GM23338 (cell line): ENCODE data around the gene BLOC1S1.

Experiments used
- STAT1 ChIP-seq: IDR thresholded peaks from one replicate; pipeline ENCODE4 v1.6.1; 2016; ENCODE audit warnings: antibody characterized with exemption; ENCODE audit not compliant: unreplicated experiment
- TF ChIP-seq, protein P1 (sequence below), 2 experiments: fragments of 200-600 bp in 1 of 2; sonication (generic) in 1 of 2; conservative IDR thresholded peaks; 2 replicates each; pipeline versions ENCODE4 v1.5.1 to v1.6.1; 2016 to 2017; ENCODE audit warnings: antibody characterized with exemption in 2 of 2, low read depth in 2 of 2, mild to moderate bottlenecking in 2 of 2, moderate library complexity in 1 of 2

- TF ChIP-seq, protein P1, sequence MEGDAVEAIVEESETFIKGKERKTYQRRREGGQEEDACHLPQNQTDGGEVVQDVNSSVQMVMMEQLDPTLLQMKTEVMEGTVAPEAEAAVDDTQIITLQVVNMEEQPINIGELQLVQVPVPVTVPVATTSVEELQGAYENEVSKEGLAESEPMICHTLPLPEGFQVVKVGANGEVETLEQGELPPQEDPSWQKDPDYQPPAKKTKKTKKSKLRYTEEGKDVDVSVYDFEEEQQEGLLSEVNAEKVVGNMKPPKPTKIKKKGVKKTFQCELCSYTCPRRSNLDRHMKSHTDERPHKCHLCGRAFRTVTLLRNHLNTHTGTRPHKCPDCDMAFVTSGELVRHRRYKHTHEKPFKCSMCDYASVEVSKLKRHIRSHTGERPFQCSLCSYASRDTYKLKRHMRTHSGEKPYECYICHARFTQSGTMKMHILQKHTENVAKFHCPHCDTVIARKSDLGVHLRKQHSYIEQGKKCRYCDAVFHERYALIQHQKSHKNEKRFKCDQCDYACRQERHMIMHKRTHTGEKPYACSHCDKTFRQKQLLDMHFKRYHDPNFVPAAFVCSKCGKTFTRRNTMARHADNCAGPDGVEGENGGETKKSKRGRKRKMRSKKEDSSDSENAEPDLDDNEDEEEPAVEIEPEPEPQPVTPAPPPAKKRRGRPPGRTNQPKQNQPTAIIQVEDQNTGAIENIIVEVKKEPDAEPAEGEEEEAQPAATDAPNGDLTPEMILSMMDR (conservative IDR thresholded peaks at IDR 0.05; ENCODE audit: low read depth in 2 of 2) = no peak
- TF ChIP-seq STAT1 = no peak
Measured at GRCh38 chr12:55727643-55728185, 11.9 kb downstream of the BLOC1S1 start.
